ENCODE results near the gene LAD1.

LAD1 gene

DNA sequence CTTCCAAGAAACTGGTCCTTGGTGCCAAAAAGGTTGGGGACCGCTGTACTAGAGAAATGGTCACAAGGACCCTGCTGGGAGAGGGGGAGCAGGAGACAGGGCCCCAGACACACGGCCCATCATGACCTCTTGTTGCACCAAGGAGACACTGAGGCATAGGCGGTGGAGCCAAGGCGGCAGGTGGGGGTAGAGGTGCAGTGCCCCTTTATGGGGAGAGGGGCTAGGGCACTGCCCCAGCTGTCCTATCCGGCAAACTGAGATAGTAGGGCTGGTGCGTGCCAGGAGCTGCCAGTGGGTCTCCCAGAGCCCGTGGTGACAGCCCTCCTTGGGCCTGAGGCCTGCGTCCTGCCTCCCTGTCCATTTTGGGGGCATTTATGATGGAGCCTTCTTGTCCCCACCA, 41.9 kb downstream of the LAD1 start:
- H3K36me3 ChIP-seq (ENCODE audit: control insufficient read depth in 2 of 2, insufficient read depth in 2 of 2, low read length in 2 of 2) = no peaks in the 10 kb centered on the region
- H3K4me3 ChIP-seq (ENCODE audit: low read length in 2 of 2) = no peak overlapping the region
- H3K9me3 ChIP-seq (ENCODE audit: control insufficient read depth in 2 of 2, low read length in 2 of 2) = no peaks in the 10 kb centered on the region
- no peaks in the 10 kb centered on the region for H3K4me1 ChIP-seq (ENCODE audit: control insufficient read depth, insufficient read depth, low read length)
- H3K9ac ChIP-seq (ENCODE audit: low read length in 2 of 2) = no peak overlapping the region
- H3K27ac ChIP-seq (ENCODE audit: low read length) = no peak overlapping the region
- peaks cover 0 to 8% of the 10 kb centered on the region in 2 donors for H3K27me3 ChIP-seq (ENCODE audit: control insufficient read depth in 1 of 2, insufficient read depth in 2 of 2, low read length in 2 of 2)

DNA sequence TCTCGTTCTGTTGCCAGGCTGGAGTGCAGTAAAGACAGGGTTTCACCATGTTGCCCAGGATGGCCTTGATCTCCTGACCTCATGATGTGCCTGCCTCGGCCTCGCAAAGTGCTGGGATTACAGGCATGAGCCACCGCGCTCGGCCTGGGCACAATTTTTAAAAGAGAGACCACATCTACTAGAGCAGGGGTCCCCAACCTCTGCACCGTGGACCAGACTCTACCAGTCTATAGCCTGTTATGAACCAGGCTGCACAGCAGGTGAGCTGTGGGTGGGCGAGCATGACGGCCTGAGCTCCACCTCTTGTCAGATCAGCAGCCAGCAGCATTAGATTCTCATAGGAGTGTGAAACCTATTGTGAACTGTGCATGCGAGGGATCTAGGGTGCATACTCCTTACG, 42.4 kb downstream of the LAD1 start:
- Histone ChIP-seq H3K4me1 (ENCODE audit: control insufficient read depth, insufficient read depth, low read length) (no peaks in the 10 kb centered on the region), H3K9me3 (ENCODE audit: control insufficient read depth in 2 of 2, low read length in 2 of 2) (no peaks in the 10 kb centered on the region), H3K9ac (ENCODE audit: low read length in 2 of 2) (no peak overlapping the region), H3K4me3 (ENCODE audit: low read length in 2 of 2) (no peak overlapping the region), H3K27ac (ENCODE audit: low read length) (no peak overlapping the region), H3K27me3 (ENCODE audit: control insufficient read depth in 1 of 2, insufficient read depth in 2 of 2, low read length in 2 of 2) (peaks cover 0 to 8% of the 10 kb centered on the region in 2 donors), H3K36me3 (ENCODE audit: control insufficient read depth in 2 of 2, insufficient read depth in 2 of 2, low read length in 2 of 2) (no peaks in the 10 kb centered on the region)

GRCh38 chr1:201356236-201356635, 42.9 kb downstream of the LAD1 start:
- peaks cover 0 to 8% of the 10 kb centered on the region in 2 donors for H3K27me3 ChIP-seq (ENCODE audit: control insufficient read depth in 1 of 2, insufficient read depth in 2 of 2, low read length in 2 of 2)
- no peaks in the 10 kb centered on the region for H3K4me1 ChIP-seq (ENCODE audit: control insufficient read depth, insufficient read depth, low read length)
- no peak overlapping the region for H3K9ac ChIP-seq (ENCODE audit: low read length in 2 of 2)
- H3K9me3 ChIP-seq (ENCODE audit: control insufficient read depth in 2 of 2, low read length in 2 of 2) = no peaks in the 10 kb centered on the region
- H3K27ac ChIP-seq (ENCODE audit: low read length) = no peak overlapping the region
- H3K36me3 ChIP-seq (ENCODE audit: control insufficient read depth in 2 of 2, insufficient read depth in 2 of 2, low read length in 2 of 2) = no peaks in the 10 kb centered on the region
- H3K4me3 ChIP-seq (ENCODE audit: low read length in 2 of 2) = no peak overlapping the region

DNA sequence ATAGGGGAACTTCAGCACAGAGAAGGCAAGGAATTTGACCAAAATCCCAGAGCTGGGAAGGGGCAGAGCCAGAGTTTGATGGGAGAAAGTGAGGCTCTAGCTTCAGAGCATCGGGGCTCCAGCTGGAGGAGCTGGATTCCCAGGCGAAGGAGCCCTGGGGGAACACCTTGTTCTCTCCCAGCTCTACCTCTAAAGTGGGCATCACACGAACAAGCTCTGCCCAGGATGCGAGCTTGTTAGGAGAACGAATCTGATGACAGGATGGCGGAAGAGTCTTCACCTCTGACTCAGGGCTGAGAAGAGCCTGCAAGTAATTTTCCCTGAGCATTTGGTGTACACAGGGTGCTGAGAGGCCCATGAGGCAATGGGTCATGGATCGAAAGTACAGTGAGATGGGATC, 43.7 kb downstream of the LAD1 start:
- no peak overlapping the region for H3K9ac ChIP-seq (ENCODE audit: low read length in 2 of 2)

DNA sequence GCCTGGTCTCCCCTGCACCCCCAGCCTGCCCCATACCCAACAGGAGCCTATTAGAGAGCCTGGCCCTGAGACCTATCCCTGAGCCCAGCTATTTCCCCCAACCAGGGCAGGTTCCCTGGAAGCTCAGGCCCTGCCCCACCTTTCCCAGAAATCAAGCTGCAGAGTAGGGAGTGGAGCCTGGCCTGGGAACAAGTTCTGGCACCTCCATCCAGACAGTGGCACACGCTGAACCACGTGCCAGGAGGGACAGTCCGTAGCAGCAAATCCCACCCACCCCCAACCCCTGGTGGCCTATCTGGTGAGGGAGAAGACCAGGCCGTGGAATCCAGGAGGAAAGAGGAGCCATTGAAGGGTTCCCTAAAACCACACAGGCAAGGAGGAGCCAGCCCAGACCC, 44.2 kb downstream of the LAD1 start:
- no peaks in the 10 kb centered on the region for H3K9me3 ChIP-seq (ENCODE audit: control insufficient read depth in 2 of 2, low read length in 2 of 2)
- H3K27ac ChIP-seq (ENCODE audit: low read length) = no peak overlapping the region
- no peaks in the 10 kb centered on the region for H3K4me1 ChIP-seq (ENCODE audit: control insufficient read depth, insufficient read depth, low read length)
- H3K27me3 ChIP-seq (ENCODE audit: control insufficient read depth in 1 of 2, insufficient read depth in 2 of 2, low read length in 2 of 2) = peaks cover 0 to 8% of the 10 kb centered on the region in 2 donors
- H3K9ac ChIP-seq (ENCODE audit: low read length in 2 of 2) = no peak overlapping the region
- H3K36me3 ChIP-seq (ENCODE audit: control insufficient read depth in 2 of 2, insufficient read depth in 2 of 2, low read length in 2 of 2) = no peaks in the 10 kb centered on the region
- no peak overlapping the region for H3K4me3 ChIP-seq (ENCODE audit: low read length in 2 of 2)

More for the DNA sequence above, 43.7 kb downstream of the LAD1 start:
- Histone ChIP-seq H3K27me3 (ENCODE audit: control insufficient read depth in 1 of 2, insufficient read depth in 2 of 2, low read length in 2 of 2) (peaks cover 0 to 8% of the 10 kb centered on the region in 2 donors), H3K36me3 (ENCODE audit: control insufficient read depth in 2 of 2, insufficient read depth in 2 of 2, low read length in 2 of 2) (no peaks in the 10 kb centered on the region), H3K27ac (ENCODE audit: low read length) (no peak overlapping the region), H3K9me3 (ENCODE audit: control insufficient read depth in 2 of 2, low read length in 2 of 2) (no peaks in the 10 kb centered on the region), H3K4me3 (ENCODE audit: low read length in 2 of 2) (no peak overlapping the region), H3K4me1 (ENCODE audit: control insufficient read depth, insufficient read depth, low read length) (no peaks in the 10 kb centered on the region)

- Histone ChIP-seq H3K4me1 (ENCODE audit: control insufficient read depth, insufficient read depth, low read length) (no peaks in the 10 kb centered on the region), H3K27me3 (ENCODE audit: control insufficient read depth in 1 of 2, insufficient read depth in 2 of 2, low read length in 2 of 2) (peaks cover 0 to 8% of the 10 kb centered on the region in 2 donors), H3K4me3 (ENCODE audit: low read length in 2 of 2) (no peak overlapping the region), H3K36me3 (ENCODE audit: control insufficient read depth in 2 of 2, insufficient read depth in 2 of 2, low read length in 2 of 2) (no peaks in the 10 kb centered on the region), H3K9me3 (ENCODE audit: control insufficient read depth in 2 of 2, low read length in 2 of 2) (no peaks in the 10 kb centered on the region), H3K27ac (ENCODE audit: low read length) (no peak overlapping the region), H3K9ac (ENCODE audit: low read length in 2 of 2) (no peak overlapping the region)
Observed at GRCh38 chr1:201354151-201354900, 44.8 kb downstream of the LAD1 start.

GRCh38 chr1:201353186-201353940, 45.8 kb downstream of the LAD1 start:
- no peaks in the 10 kb centered on the region for H3K36me3 ChIP-seq (ENCODE audit: control insufficient read depth in 2 of 2, insufficient read depth in 2 of 2, low read length in 2 of 2)
- H3K27me3 ChIP-seq (ENCODE audit: control insufficient read depth in 1 of 2, insufficient read depth in 2 of 2, low read length in 2 of 2) = peaks cover 0 to 8% of the 10 kb centered on the region in 2 donors
- no peak overlapping the region for H3K27ac ChIP-seq (ENCODE audit: low read length)

GRCh38 chr1:201351617-201352016, 47.5 kb downstream of the LAD1 start:
- no peak overlapping the region for H3K9ac ChIP-seq (ENCODE audit: low read length in 2 of 2)
- H3K36me3 ChIP-seq (ENCODE audit: control insufficient read depth in 2 of 2, insufficient read depth in 2 of 2, low read length in 2 of 2) = no peaks in the 10 kb centered on the region
- H3K27me3 ChIP-seq (ENCODE audit: control insufficient read depth in 1 of 2, insufficient read depth in 2 of 2, low read length in 2 of 2) = peaks cover 0 to 8% of the 10 kb centered on the region in 2 donors
- no peaks in the 10 kb centered on the region for H3K4me1 ChIP-seq (ENCODE audit: control insufficient read depth, insufficient read depth, low read length)
- H3K27ac ChIP-seq (ENCODE audit: low read length) = no peak overlapping the region
- no peak overlapping the region for H3K4me3 ChIP-seq (ENCODE audit: low read length in 2 of 2)
- H3K9me3 ChIP-seq (ENCODE audit: control insufficient read depth in 2 of 2, low read length in 2 of 2) = no peaks in the 10 kb centered on the region

More at GRCh38 chr1:201353186-201353940, 45.8 kb downstream of the LAD1 start:
- Histone ChIP-seq H3K4me3 (ENCODE audit: low read length in 2 of 2) (no peak overlapping the region), H3K9me3 (ENCODE audit: control insufficient read depth in 2 of 2, low read length in 2 of 2) (no peaks in the 10 kb centered on the region), H3K4me1 (ENCODE audit: control insufficient read depth, insufficient read depth, low read length) (no peaks in the 10 kb centered on the region), H3K9ac (ENCODE audit: low read length in 2 of 2) (no peak overlapping the region)

- Histone ChIP-seq H3K27ac (ENCODE audit: low read length) (no peak overlapping the region), H3K9ac (ENCODE audit: low read length in 2 of 2) (no peak overlapping the region), H3K4me3 (ENCODE audit: low read length in 2 of 2) (no peak overlapping the region), H3K27me3 (ENCODE audit: control insufficient read depth in 1 of 2, insufficient read depth in 2 of 2, low read length in 2 of 2) (peaks cover 0 to 10% of the 10 kb centered on the region in 2 donors), H3K9me3 (ENCODE audit: control insufficient read depth in 2 of 2, low read length in 2 of 2) (no peaks in the 10 kb centered on the region), H3K4me1 (ENCODE audit: control insufficient read depth, insufficient read depth, low read length) (no peaks in the 10 kb centered on the region), H3K36me3 (ENCODE audit: control insufficient read depth in 2 of 2, insufficient read depth in 2 of 2, low read length in 2 of 2) (no peaks in the 10 kb centered on the region)
Observed at GRCh38 chr1:201350884-201351283, 48.2 kb downstream of the LAD1 start.

DNA sequence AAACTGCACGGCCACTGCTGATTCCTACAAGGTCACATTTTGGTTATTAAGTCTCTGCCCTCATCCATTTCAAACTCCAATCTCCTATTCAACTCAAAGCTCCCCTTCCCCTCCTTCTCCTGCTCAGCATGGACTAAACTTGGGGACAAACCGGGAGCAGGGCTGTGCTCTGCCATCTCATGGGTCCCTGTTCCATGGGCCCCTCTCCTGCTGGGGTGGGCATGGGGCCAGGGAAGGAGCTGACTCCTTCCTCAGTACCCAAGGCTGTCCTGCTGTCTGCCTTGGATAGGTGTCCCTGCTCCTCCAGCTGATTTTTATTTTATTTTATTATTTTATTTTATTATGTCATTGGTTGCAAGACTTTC, 48.8 kb downstream of the LAD1 start:
- no peaks in the 10 kb centered on the region for H3K9me3 ChIP-seq (ENCODE audit: control insufficient read depth in 2 of 2, low read length in 2 of 2)
- no peak overlapping the region for H3K4me3 ChIP-seq (ENCODE audit: low read length in 2 of 2)
- no peak overlapping the region for H3K27ac ChIP-seq (ENCODE audit: low read length)
- H3K4me1 ChIP-seq (ENCODE audit: control insufficient read depth, insufficient read depth, low read length) = no peaks in the 10 kb centered on the region
- no peaks in the 10 kb centered on the region for H3K36me3 ChIP-seq (ENCODE audit: control insufficient read depth in 2 of 2, insufficient read depth in 2 of 2, low read length in 2 of 2)
- H3K27me3 ChIP-seq (ENCODE audit: control insufficient read depth in 1 of 2, insufficient read depth in 2 of 2, low read length in 2 of 2) = peaks cover 0 to 10% of the 10 kb centered on the region in 2 donors
- no peak overlapping the region for H3K9ac ChIP-seq (ENCODE audit: low read length in 2 of 2)

DNA sequence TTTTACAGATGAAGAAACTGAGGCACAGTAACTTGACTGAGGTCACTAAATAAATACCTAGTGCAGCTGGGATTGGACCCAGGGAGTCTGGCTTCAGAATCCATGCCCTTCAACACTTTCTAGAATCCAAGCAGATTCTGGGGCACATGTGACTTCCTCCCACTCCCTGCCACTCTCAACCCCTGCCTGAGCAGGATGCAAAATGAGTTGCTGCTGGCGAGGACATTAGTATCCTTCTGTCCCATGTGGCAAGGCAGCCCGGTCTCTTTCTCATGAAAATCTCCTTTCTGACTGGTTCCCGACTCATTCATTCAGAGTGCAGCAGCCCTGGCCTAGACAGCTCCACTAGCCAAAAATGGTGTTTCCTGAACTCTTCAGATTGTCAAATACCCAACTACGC, 50.0 kb downstream of the LAD1 start:
- Histone ChIP-seq H3K4me3 (ENCODE audit: low read length in 2 of 2) (no peak overlapping the region), H3K9me3 (ENCODE audit: control insufficient read depth in 2 of 2, low read length in 2 of 2) (no peaks in the 10 kb centered on the region), H3K9ac (ENCODE audit: low read length in 2 of 2) (no peak overlapping the region), H3K4me1 (ENCODE audit: control insufficient read depth, insufficient read depth, low read length) (no peaks in the 10 kb centered on the region), H3K27ac (ENCODE audit: low read length) (no peak overlapping the region), H3K36me3 (ENCODE audit: control insufficient read depth in 2 of 2, insufficient read depth in 2 of 2, low read length in 2 of 2) (no peaks in the 10 kb centered on the region), H3K27me3 (ENCODE audit: control insufficient read depth in 1 of 2, insufficient read depth in 2 of 2, low read length in 2 of 2) (peaks cover 2 to 10% of the 10 kb centered on the region in 2 donors)

Data from stomach smooth muscle (tissue), 2 donors.